Measurements from ENCODE around the gene NSD1. TPM values are rescaled to one million over a fixed set of nuclear protein-coding genes. Genes with fewer than 3 reads are reported as not detected.

Gene NSD1
- total and polyA plus RNA-seq, 2 of the 8 experiments (the other 6 are each of a cell fraction or from before 2014, with no cell fraction given), result 22.8 to 168 TPM

DNA sequence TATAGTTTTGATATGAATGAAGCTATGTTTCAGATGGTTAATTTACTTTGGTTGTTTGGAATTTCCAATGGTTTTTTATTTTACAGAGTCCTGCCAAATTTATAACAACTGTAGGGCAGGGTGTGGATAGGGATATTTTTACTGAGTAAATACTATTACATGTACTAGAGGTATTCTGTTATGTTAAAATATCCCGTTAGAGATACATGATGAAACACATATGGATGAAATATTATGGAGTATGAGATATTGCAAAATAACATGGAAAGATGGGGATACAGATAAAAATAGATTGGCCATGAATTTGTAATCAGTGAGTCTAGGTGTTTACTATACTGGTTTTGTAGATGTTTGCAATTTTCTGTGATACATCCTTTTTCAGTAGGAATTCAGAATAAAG lies 93.3 kb downstream of the NSD1 start:
- Histone ChIP-seq H2AK5ac (ENCODE audit: low read depth, low read length) (no peak overlapping the region), H3K4me2 (ENCODE audit: insufficient read depth in 1 of 2, low read depth in 2 of 2, low read length in 2 of 2) (no peak overlapping the region), H3K27me3 (replicated peaks in 1 of 4; ENCODE audit: control insufficient read depth in 3 of 4, extremely low read depth in 1 of 4, insufficient read depth in 3 of 4, low read length in 3 of 4) (no peaks in the 10 kb centered on the region), H2BK15ac (ENCODE audit: low read length) (no peak overlapping the region), H3K36me3 (ENCODE audit: control insufficient read depth in 2 of 4, insufficient read depth in 4 of 4, low read length in 3 of 4) (peaks cover 0 to 12% (median 0%) of the 10 kb centered on the region in 4 experiments; a peak in 3 of 8 replicates), H3K9ac (replicated peaks in 1 of 4; ENCODE audit: extremely low read depth in 1 of 4, low read depth in 3 of 4, low read length in 3 of 4) (no peak overlapping the region), H3K27ac (ENCODE audit: low read depth, low read length) (no peak overlapping the region), H3K79me2 (ENCODE audit: control insufficient read depth in 1 of 2, insufficient read depth in 2 of 2, low read length in 2 of 2) (peaks cover 4 to 99% of the 10 kb centered on the region in 2 experiments; a peak in 2 of 4 replicates), H3K23ac (ENCODE audit: insufficient read length) (no peak overlapping the region), H4K5ac (ENCODE audit: insufficient read length, low read depth, low read length) (no peak overlapping the region), H3K4ac (replicated peaks; ENCODE audit: insufficient read length, low read depth, low read length) (no peak overlapping the region), H3K56ac (replicated peaks; ENCODE audit: insufficient read length, low read depth, low read length) (no peak overlapping the region), H3K18ac (ENCODE audit: extremely low read depth, low read length) (no peak overlapping the region), H3K4me3 (ENCODE audit: extremely low read depth in 1 of 4, insufficient read depth in 2 of 4, low read depth in 3 of 4, low read length in 4 of 4) (no peak overlapping the region), H4K8ac (ENCODE audit: extremely low read depth, insufficient read depth, low read length) (no peak overlapping the region), H3K23me2 (ENCODE audit: low read depth, low read length) (no peaks in the 10 kb centered on the region), H2BK12ac (ENCODE audit: low read depth, low read length) (no peak overlapping the region), H2AFZ (ENCODE audit: low read length) (no peak overlapping the region), H2BK20ac (ENCODE audit: low read length) (no peak overlapping the region), H2BK120ac (replicated peaks; ENCODE audit: low read depth, low read length) (no peak overlapping the region), H3K4me1 (replicated peaks in 1 of 4; ENCODE audit: control insufficient read depth in 3 of 4, insufficient read depth in 4 of 4, low read length in 3 of 4) (peaks cover 0 to 2% (median 0%) of the 10 kb centered on the region in 4 experiments; a peak in 1 of 7 replicates), H4K20me1 (replicated peaks in 1 of 2; ENCODE audit: control insufficient read depth in 1 of 2, insufficient read depth in 2 of 2, low read length in 2 of 2) (peaks cover 1% of the 10 kb centered on the region in 2 experiments), H3K79me1 (ENCODE audit: low read depth, low read length) (peaks cover 2% of the 10 kb centered on the region; the same call in 1 of the 2 replicates), H3K14ac (ENCODE audit: insufficient read length) (no peak overlapping the region), H3K9me3 (ENCODE audit: insufficient read depth in 2 of 2, low read depth in 1 of 2, low read length in 1 of 2) (no peaks in the 10 kb centered on the region), H2BK5ac (ENCODE audit: low read depth, low read length) (no peak overlapping the region), H4K91ac (replicated peaks; ENCODE audit: insufficient read length, low read length) (no peak overlapping the region)
- POLR2A ChIA-PET (ENCODE audit: partially characterized antibody), result no interaction called here
- WGBS, 2 experiments (ENCODE audit: extremely low coverage in 1 of 2, insufficient coverage in 1 of 2, insufficient read length in 1 of 2, insufficient replicate concordance in 2 of 2, low coverage in 1 of 2, low lambda C conversion rate in 2 of 2, missing lambda C conversion rate in 1 of 2), result 96% methylated on average over 1 of the region's 1 CpG; no CpG with 5 or more reads in 1 of the 2 experiments
- DNase-seq (ENCODE audit: low read depth in 1 of 2, low spot score in 2 of 2), result no peak
- CTCF ChIA-PET (ENCODE audit: partially characterized antibody), result interaction anchor here (1.3 kb wide), 1 partner anchor 115 kb away, joined by 5 read pairs; no protein-coding TSS in a partner anchor
- FAIRE-seq, result no peak
- no peak for TF ChIP-seq KDM4A (IDR thresholded peaks at IDR 0.05; ENCODE audit: low read depth, low read length, severe bottlenecking)
- TF ChIP-seq CBX5 (IDR thresholded peaks at IDR 0.05; ENCODE audit: low read depth, low read length), result no peak
- TF ChIP-seq, protein P1, sequence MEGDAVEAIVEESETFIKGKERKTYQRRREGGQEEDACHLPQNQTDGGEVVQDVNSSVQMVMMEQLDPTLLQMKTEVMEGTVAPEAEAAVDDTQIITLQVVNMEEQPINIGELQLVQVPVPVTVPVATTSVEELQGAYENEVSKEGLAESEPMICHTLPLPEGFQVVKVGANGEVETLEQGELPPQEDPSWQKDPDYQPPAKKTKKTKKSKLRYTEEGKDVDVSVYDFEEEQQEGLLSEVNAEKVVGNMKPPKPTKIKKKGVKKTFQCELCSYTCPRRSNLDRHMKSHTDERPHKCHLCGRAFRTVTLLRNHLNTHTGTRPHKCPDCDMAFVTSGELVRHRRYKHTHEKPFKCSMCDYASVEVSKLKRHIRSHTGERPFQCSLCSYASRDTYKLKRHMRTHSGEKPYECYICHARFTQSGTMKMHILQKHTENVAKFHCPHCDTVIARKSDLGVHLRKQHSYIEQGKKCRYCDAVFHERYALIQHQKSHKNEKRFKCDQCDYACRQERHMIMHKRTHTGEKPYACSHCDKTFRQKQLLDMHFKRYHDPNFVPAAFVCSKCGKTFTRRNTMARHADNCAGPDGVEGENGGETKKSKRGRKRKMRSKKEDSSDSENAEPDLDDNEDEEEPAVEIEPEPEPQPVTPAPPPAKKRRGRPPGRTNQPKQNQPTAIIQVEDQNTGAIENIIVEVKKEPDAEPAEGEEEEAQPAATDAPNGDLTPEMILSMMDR (IDR thresholded peaks at IDR 0.05; ENCODE audit: control extremely low read depth in 1 of 3, insufficient read depth in 1 of 3, low read depth in 1 of 3, low read length in 3 of 3), result no peak
- TF ChIP-seq ASH2L (IDR thresholded peaks at IDR 0.05; ENCODE audit: low read length), result no peak
- TF ChIP-seq SUZ12 (IDR thresholded peaks at IDR 0.05; ENCODE audit: low read length), result no peak
- TF ChIP-seq MAFK (IDR thresholded peaks at IDR 0.05; ENCODE audit: low read depth, low read length), result no peak
- TF ChIP-seq SIX5 (IDR thresholded peaks at IDR 0.05; ENCODE audit: low read depth, low read length), result no peak
- TF ChIP-seq, protein P2, sequence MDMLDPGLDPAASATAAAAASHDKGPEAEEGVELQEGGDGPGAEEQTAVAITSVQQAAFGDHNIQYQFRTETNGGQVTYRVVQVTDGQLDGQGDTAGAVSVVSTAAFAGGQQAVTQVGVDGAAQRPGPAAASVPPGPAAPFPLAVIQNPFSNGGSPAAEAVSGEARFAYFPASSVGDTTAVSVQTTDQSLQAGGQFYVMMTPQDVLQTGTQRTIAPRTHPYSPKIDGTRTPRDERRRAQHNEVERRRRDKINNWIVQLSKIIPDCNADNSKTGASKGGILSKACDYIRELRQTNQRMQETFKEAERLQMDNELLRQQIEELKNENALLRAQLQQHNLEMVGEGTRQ (IDR thresholded peaks at IDR 0.05; ENCODE audit: low read length), result no peak
- TF ChIP-seq HDAC6 (IDR thresholded peaks at IDR 0.05; ENCODE audit: low read depth, low read length), result no peak
- TF ChIP-seq YY1 (IDR thresholded peaks at IDR 0.05; ENCODE audit: low read depth, low read length), result no peak
- TF ChIP-seq RXRA (IDR thresholded peaks at IDR 0.05; ENCODE audit: insufficient read depth, low read depth, low read length), result no peak
